ENCODE results near the gene TPSAB1.

The TPSAB1 gene

GRCh38 chr16:1206786-1207185 is 33.7 kb upstream of the TPSAB1 start:
- Histone ChIP-seq H3K36me3 (ENCODE audit: insufficient read depth, low read length) (no peaks in the 10 kb centered on the region), H3K4me2 (ENCODE audit: low read depth, low read length, poor library complexity, severe bottlenecking) (no peak overlapping the region), H3K9me3 (ENCODE audit: insufficient read depth, low read depth, low read length) (no peaks in the 10 kb centered on the region), H3K4me1 (ENCODE audit: insufficient read depth, low read length, poor library complexity, severe bottlenecking) (no peaks in the 10 kb centered on the region), H3K9ac (ENCODE audit: low read depth, low read length, poor library complexity, severe bottlenecking) (no peak overlapping the region), H3K79me2 (ENCODE audit: insufficient read depth, low read length) (no peaks in the 10 kb centered on the region), H4K20me1 (ENCODE audit: insufficient read depth, low read length, poor library complexity, severe bottlenecking) (no peaks in the 10 kb centered on the region), H3K4me3 (ENCODE audit: low read length, poor library complexity, severe bottlenecking) (no peak overlapping the region), H3F3A (ENCODE audit: low read depth) (no peaks in the 10 kb centered on the region), H3K27me3 (ENCODE audit: insufficient read depth, low read length, poor library complexity, severe bottlenecking) (no peaks in the 10 kb centered on the region), H3K9me2 (replicated peaks; ENCODE audit: low read depth, low read length) (no peaks in the 10 kb centered on the region), H2AFZ (ENCODE audit: low read length) (no peak overlapping the region)
- TF ChIP-seq EZH2phosphoT487 (IDR thresholded peaks at IDR 0.05; ENCODE audit: borderline replicate concordance) (no peak), CTCF (conservative IDR thresholded peaks at IDR 0.05; ENCODE audit: low read length) (no peak)

- Histone ChIP-seq H3K36me3 (ENCODE audit: insufficient read depth, low read length) (no peaks in the 10 kb centered on the region), H3K79me2 (ENCODE audit: insufficient read depth, low read length) (no peaks in the 10 kb centered on the region)
Measured at GRCh38 chr16:1208239-1208830, 32.2 kb upstream of the TPSAB1 start.

GRCh38 chr16:1209081-1209480 is 31.4 kb upstream of the TPSAB1 start:
- Histone ChIP-seq H2AFZ (ENCODE audit: low read length) (no peak overlapping the region), H4K20me1 (ENCODE audit: insufficient read depth, low read length, poor library complexity, severe bottlenecking) (no peaks in the 10 kb centered on the region), H3K9ac (ENCODE audit: low read depth, low read length, poor library complexity, severe bottlenecking) (no peak overlapping the region), H3K4me1 (ENCODE audit: insufficient read depth, low read length, poor library complexity, severe bottlenecking) (no peaks in the 10 kb centered on the region), H3K79me2 (ENCODE audit: insufficient read depth, low read length) (no peaks in the 10 kb centered on the region), H3F3A (ENCODE audit: low read depth) (no peaks in the 10 kb centered on the region), H3K9me3 (ENCODE audit: insufficient read depth, low read depth, low read length) (no peaks in the 10 kb centered on the region), H3K4me3 (ENCODE audit: low read length, poor library complexity, severe bottlenecking) (no peak overlapping the region), H3K27me3 (ENCODE audit: insufficient read depth, low read length, poor library complexity, severe bottlenecking) (no peaks in the 10 kb centered on the region), H3K36me3 (ENCODE audit: insufficient read depth, low read length) (no peaks in the 10 kb centered on the region), H3K4me2 (ENCODE audit: low read depth, low read length, poor library complexity, severe bottlenecking) (no peak overlapping the region), H3K9me2 (replicated peaks; ENCODE audit: low read depth, low read length) (no peaks in the 10 kb centered on the region)
- no peak for TF ChIP-seq CTCF (conservative IDR thresholded peaks at IDR 0.05; ENCODE audit: low read length)
- no peak for TF ChIP-seq EZH2phosphoT487 (IDR thresholded peaks at IDR 0.05; ENCODE audit: borderline replicate concordance)

More at GRCh38 chr16:1208239-1208830, 32.2 kb upstream of the TPSAB1 start:
- no peak overlapping the region for H2AFZ ChIP-seq (ENCODE audit: low read length)
- no peak overlapping the region for H3K9ac ChIP-seq (ENCODE audit: low read depth, low read length, poor library complexity, severe bottlenecking)
- no peak overlapping the region for H3K4me2 ChIP-seq (ENCODE audit: low read depth, low read length, poor library complexity, severe bottlenecking)
- no peaks in the 10 kb centered on the region for H3K9me3 ChIP-seq (ENCODE audit: insufficient read depth, low read depth, low read length)
- H4K20me1 ChIP-seq (ENCODE audit: insufficient read depth, low read length, poor library complexity, severe bottlenecking) = no peaks in the 10 kb centered on the region
- H3K4me3 ChIP-seq (ENCODE audit: low read length, poor library complexity, severe bottlenecking) = no peak overlapping the region
- no peaks in the 10 kb centered on the region for H3K27me3 ChIP-seq (ENCODE audit: insufficient read depth, low read length, poor library complexity, severe bottlenecking)
- H3K9me2 ChIP-seq (replicated peaks; ENCODE audit: low read depth, low read length) = no peaks in the 10 kb centered on the region
- no peak for TF ChIP-seq CTCF (conservative IDR thresholded peaks at IDR 0.05; ENCODE audit: low read length)
- no peak for TF ChIP-seq EZH2phosphoT487 (IDR thresholded peaks at IDR 0.05; ENCODE audit: borderline replicate concordance)
- H3K4me1 ChIP-seq (ENCODE audit: insufficient read depth, low read length, poor library complexity, severe bottlenecking) = no peaks in the 10 kb centered on the region
- no peaks in the 10 kb centered on the region for H3F3A ChIP-seq (ENCODE audit: low read depth)
